ENCODE data around the gene ZBTB18. TPM values are rescaled to one million over a fixed set of nuclear protein-coding genes. Genes with fewer than 3 reads are reported as not detected.
"Not testable (repeated sequence)": the region's sequence is repeated elsewhere in the genome, so short reads cannot be mapped to it uniquely, and the experiment has no call there.

ZBTB18 gene
- total and polyA plus RNA-seq, 8 donors: 13.8 to 23.5 (median 14.9) TPM

DNA sequence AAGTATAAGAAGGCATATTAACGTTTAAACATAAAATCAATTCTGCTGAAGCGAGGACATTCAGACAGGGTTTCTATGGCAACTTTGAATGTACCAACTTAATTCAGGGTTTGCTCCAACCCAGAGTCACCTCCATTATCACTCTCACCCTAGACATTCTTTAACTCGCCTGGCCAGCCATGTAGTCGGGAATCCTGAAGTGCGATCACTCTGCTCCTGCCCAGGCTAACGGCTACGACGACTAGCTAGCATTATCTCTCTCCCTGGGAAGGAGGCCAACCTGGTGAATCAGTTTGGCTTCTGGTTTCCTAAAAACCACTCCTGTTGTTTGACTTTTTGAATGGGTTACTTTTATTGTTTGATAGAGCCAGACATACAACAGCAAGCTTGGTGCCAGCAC, 38.9 kb upstream of the ZBTB18 start:
- Histone ChIP-seq H3K27ac (no peak overlapping the region), H3K9me3 (no peaks in the 10 kb centered on the region), H3K4me3 (no peak overlapping the region), H3K36me3 (no peaks in the 10 kb centered on the region), H3K27me3 (peaks cover 0 to 10% of the 10 kb centered on the region in 2 donors), H3K4me1 (no peaks in the 10 kb centered on the region)
- DNase-seq (no peak), ATAC-seq (no peak)
- TF ChIP-seq, protein P1, sequence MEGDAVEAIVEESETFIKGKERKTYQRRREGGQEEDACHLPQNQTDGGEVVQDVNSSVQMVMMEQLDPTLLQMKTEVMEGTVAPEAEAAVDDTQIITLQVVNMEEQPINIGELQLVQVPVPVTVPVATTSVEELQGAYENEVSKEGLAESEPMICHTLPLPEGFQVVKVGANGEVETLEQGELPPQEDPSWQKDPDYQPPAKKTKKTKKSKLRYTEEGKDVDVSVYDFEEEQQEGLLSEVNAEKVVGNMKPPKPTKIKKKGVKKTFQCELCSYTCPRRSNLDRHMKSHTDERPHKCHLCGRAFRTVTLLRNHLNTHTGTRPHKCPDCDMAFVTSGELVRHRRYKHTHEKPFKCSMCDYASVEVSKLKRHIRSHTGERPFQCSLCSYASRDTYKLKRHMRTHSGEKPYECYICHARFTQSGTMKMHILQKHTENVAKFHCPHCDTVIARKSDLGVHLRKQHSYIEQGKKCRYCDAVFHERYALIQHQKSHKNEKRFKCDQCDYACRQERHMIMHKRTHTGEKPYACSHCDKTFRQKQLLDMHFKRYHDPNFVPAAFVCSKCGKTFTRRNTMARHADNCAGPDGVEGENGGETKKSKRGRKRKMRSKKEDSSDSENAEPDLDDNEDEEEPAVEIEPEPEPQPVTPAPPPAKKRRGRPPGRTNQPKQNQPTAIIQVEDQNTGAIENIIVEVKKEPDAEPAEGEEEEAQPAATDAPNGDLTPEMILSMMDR (IDR thresholded peaks at IDR 0.05): no peak
- intact Hi-C loops (cut with DNase I): no loop called here

DNA sequence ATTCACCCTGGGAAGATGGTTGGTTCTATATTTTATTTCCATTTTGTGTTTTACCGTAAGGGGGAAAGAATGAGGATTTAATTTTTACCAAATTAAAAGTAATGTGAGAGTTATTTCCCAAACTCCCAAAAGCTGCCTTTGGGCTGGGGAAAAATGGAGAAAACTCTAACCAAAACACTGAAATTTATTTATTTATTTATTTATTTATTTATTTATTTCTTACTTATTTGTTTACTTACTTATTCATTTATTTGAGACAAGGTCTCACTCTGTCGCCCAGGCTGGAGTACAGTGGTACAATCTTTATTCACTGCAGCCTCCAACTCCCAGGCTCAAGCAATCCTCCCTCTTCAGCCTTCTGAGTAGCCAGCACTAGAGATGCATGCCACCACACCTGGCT, 38.0 kb upstream of the ZBTB18 start:
- H3K9me3 ChIP-seq: no peaks in the 10 kb centered on the region
- H3K36me3 ChIP-seq: no peaks in the 10 kb centered on the region
- peaks cover 0 to 10% of the 10 kb centered on the region in 2 donors for H3K27me3 ChIP-seq
- DNase-seq (no peak), ATAC-seq (no peak)
- intact Hi-C loops (cut with DNase I): no loop called here
- H3K27ac ChIP-seq: no peak overlapping the region
- no peaks in the 10 kb centered on the region for H3K4me1 ChIP-seq
- H3K4me3 ChIP-seq: no peak overlapping the region
- TF ChIP-seq, protein P1 (IDR thresholded peaks at IDR 0.05): no peak

DNA sequence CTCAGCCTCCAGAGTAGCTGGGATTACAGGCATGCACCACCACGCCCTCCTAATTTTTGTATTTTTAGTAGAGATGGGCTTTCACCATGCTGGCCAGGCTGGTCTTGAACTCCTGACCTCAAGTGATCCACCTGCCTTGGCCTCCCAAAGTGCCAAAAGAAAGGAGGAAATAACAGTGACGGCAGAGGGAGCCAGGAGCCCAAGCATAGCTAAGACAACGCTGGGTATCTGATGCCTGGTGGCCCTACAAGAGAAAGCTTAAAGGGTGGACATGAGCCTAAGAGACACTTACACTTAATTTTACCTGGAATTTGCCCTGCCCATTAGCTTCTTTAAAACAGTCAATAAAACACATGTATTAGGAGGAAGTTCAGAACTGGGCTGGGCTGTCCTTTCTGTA, 36.2 kb upstream of the ZBTB18 start:
- H3K4me1 ChIP-seq; H3K9me3 ChIP-seq; H3K36me3 ChIP-seq; H3K27ac ChIP-seq; DNase-seq; intact Hi-C loops (cut with DNase I); H3K4me3 ChIP-seq; ATAC-seq: not testable (repeated sequence)
- peaks cover 0 to 10% of the 10 kb centered on the region in 2 donors for H3K27me3 ChIP-seq

DNA sequence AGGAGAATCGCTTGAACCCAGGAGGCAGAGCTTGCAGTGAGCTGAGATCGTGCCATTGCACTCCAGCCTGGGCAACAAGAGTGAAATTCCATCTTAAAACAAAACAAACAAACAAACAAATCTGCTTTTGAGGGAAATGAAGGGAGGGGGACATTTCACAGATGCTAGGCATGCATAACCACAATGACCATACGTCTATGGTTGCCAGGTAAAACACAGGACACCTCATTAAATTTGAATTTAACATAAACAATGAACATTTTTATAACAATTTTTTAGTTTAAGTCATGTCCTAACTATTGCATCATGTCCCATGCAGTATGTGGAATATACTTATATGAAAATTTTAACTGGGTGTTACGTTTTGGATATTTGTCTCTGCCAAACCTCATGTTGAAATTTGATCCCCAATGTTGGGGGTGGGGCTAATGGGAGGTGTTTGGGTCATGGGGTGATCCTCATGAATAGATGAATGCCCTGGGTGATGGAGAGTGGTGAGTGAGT, 31.0 kb upstream of the ZBTB18 start:
- TF ChIP-seq, protein P1 (IDR thresholded peaks at IDR 0.05): no peak
- H3K36me3 ChIP-seq: no peaks in the 10 kb centered on the region
- no peak overlapping the region for H3K27ac ChIP-seq
- no peak for ATAC-seq
- H3K9me3 ChIP-seq: no peaks in the 10 kb centered on the region
- no peaks in the 10 kb centered on the region for H3K27me3 ChIP-seq
- intact Hi-C loops (cut with DNase I): no loop called here
- no peaks in the 10 kb centered on the region for H3K4me1 ChIP-seq
- DNase-seq: no peak
- no peak overlapping the region for H3K4me3 ChIP-seq

DNA sequence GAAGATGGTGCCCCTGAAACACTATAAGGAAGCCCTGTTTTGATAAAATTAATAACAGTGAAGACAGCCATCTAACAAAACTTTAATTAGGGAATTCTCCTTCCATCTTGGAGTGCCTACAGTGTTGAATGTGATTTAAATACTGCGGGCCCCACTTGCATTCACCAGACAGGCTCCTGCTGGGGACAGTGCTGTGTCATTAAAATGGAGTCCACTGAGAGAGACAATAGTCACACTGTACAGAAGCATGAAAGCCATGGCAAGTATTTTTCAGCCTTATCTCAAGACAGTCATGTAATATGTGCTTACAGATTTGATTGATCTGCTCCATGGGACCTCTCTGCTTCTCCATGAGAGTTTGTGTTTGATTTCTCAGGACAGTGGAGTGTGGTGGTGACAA, 29.7 kb upstream of the ZBTB18 start:
- Histone ChIP-seq H3K27me3 (no peaks in the 10 kb centered on the region), H3K4me1 (no peaks in the 10 kb centered on the region), H3K36me3 (no peaks in the 10 kb centered on the region), H3K9me3 (no peaks in the 10 kb centered on the region), H3K4me3 (no peak overlapping the region), H3K27ac (no peak overlapping the region)
- intact Hi-C loops (cut with DNase I): no loop called here
- ATAC-seq: no peak
- no peak for DNase-seq
- TF ChIP-seq, protein P1 (IDR thresholded peaks at IDR 0.05): no peak

DNA sequence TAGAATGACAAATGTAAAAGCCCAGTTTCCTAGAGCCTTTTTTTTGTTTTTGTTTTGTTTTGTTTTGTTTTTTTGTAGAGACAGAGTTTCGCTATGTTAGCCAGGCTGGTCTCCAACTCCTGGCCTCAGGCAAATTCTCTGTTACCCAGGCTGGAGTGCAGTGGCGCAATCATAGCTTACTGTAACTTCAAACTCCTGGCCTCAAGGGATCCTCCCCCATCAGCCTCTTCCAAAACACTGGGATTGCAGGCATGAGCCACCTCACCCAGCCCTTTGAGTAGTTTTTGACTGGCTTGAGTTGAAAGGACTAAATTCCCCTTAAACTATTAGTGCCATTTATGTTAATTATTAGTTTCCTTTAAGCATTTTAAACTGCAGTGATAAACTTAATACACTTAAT, 28.8 kb upstream of the ZBTB18 start:
- H3K27me3 ChIP-seq: no peaks in the 10 kb centered on the region
- ATAC-seq (peak; percentile 17), DNase-seq (no peak)
- H3K9me3 ChIP-seq: no peaks in the 10 kb centered on the region
- intact Hi-C loops (cut with DNase I): no loop called here
- H3K4me1 ChIP-seq: no peaks in the 10 kb centered on the region
- no peak overlapping the region for H3K4me3 ChIP-seq
- no peak overlapping the region for H3K27ac ChIP-seq
- TF ChIP-seq, protein P1 (IDR thresholded peaks at IDR 0.05): no peak
- no peaks in the 10 kb centered on the region for H3K36me3 ChIP-seq

All from left lung (tissue), 10 donors.